Adipocyte (in vitro differentiated cells): ENCODE measurements around the gene PREX1.
"Not testable (repeated sequence)": the region's sequence is repeated elsewhere in the genome, so short reads cannot be mapped to it uniquely, and the experiment has no call there.

Experiments used
- DNase-seq: peaks from one replicate; pipeline ENCODE4 v3.0.0-alpha.2; 2015; ENCODE audit warnings: low read depth
- H3K27me3 ChIP-seq: replicated peaks from 2 replicates; pipeline ENCODE4 v1.7.0; 2013; ENCODE audit warnings: mild to moderate bottlenecking, low read length, moderate library complexity; ENCODE audit not compliant: control insufficient read depth, insufficient read depth
- H3K36me3 ChIP-seq: 2 replicates; pipeline ENCODE4 v1.7.0; 2013; ENCODE audit warnings: low read length, mild to moderate bottlenecking, moderate library complexity; ENCODE audit not compliant: control insufficient read depth, insufficient read depth, severe bottlenecking
- H3K4me1 ChIP-seq: 2 replicates; pipeline ENCODE4 v1.7.0; 2013; ENCODE audit warnings: mild to moderate bottlenecking, low read length, moderate library complexity; ENCODE audit not compliant: control insufficient read depth, insufficient read depth
- H3K4me3 ChIP-seq: 2 replicates; pipeline ENCODE4 v1.7.0; 2013; ENCODE audit warnings: mild to moderate bottlenecking, low read length, moderate library complexity
- H3K9ac ChIP-seq: 2 replicates; pipeline ENCODE4 v1.7.0; 2013; ENCODE audit warnings: mild to moderate bottlenecking, low read length, moderate library complexity
- H3K9me3 ChIP-seq: 2 replicates; pipeline ENCODE4 v1.7.0; 2013; ENCODE audit warnings: mild to moderate bottlenecking, low read length, moderate library complexity; ENCODE audit not compliant: control insufficient read depth

The PREX1 gene

GRCh38 chr20:48758206-48758820 is 69.5 kb downstream of the PREX1 start:
- no peaks in the 10 kb centered on the region for H3K4me1 ChIP-seq
- no peak overlapping the region for H3K4me3 ChIP-seq
- peaks cover 7% of the 10 kb centered on the region for H3K9me3 ChIP-seq
- H3K36me3 ChIP-seq: no peaks in the 10 kb centered on the region
- H3K9ac ChIP-seq: no peak overlapping the region
- peaks cover 15% of the 10 kb centered on the region for H3K27me3 ChIP-seq
- DNase-seq: no peak

GRCh38 chr20:48756774-48757173 is 71.0 kb downstream of the PREX1 start:
- peaks cover 28% of the 10 kb centered on the region for H3K27me3 ChIP-seq
- not testable (repeated sequence) for H3K9me3 ChIP-seq, DNase-seq

GRCh38 chr20:48754292-48754691 is 73.5 kb downstream of the PREX1 start:
- Histone ChIP-seq H3K9ac (no peak overlapping the region), H3K9me3 (peaks cover 7% of the 10 kb centered on the region), H3K4me1 (no peaks in the 10 kb centered on the region), H3K4me3 (no peak overlapping the region), H3K27me3 (peaks cover 35% of the 10 kb centered on the region), H3K36me3 (no peaks in the 10 kb centered on the region)
- DNase-seq: no peak

More at GRCh38 chr20:48756774-48757173, 71.0 kb downstream of the PREX1 start:
- H3K4me1 ChIP-seq, H3K36me3 ChIP-seq, H3K9ac ChIP-seq, H3K4me3 ChIP-seq: not testable (repeated sequence)

GRCh38 chr20:48752963-48753362 is 74.8 kb downstream of the PREX1 start:
- H3K36me3 ChIP-seq: no peaks in the 10 kb centered on the region
- no peaks in the 10 kb centered on the region for H3K4me1 ChIP-seq
- H3K9me3 ChIP-seq: peaks cover 7% of the 10 kb centered on the region
- no peak for DNase-seq
- H3K9ac ChIP-seq: no peak overlapping the region
- peaks cover 34% of the 10 kb centered on the region for H3K27me3 ChIP-seq
- H3K4me3 ChIP-seq: no peak overlapping the region

- no peaks in the 10 kb centered on the region for H3K4me1 ChIP-seq
- no peaks in the 10 kb centered on the region for H3K36me3 ChIP-seq
- peaks cover 30% of the 10 kb centered on the region for H3K27me3 ChIP-seq
- peaks cover 7% of the 10 kb centered on the region for H3K9me3 ChIP-seq
- H3K9ac ChIP-seq: no peak overlapping the region
- H3K4me3 ChIP-seq: no peak overlapping the region
- no peak for DNase-seq
These were observed 75.9 kb downstream of the PREX1 start for GRCh38 chr20:48751871-48752270.

- H3K4me3 ChIP-seq: no peak overlapping the region
- no peak for DNase-seq
- peaks cover 7% of the 10 kb centered on the region for H3K9me3 ChIP-seq
These were observed 76.7 kb downstream of the PREX1 start for GRCh38 chr20:48750941-48751635.

GRCh38 chr20:48750376-48750775 is 77.4 kb downstream of the PREX1 start:
- no peak overlapping the region for H3K9ac ChIP-seq
- no peaks in the 10 kb centered on the region for H3K4me1 ChIP-seq
- no peak overlapping the region for H3K4me3 ChIP-seq
- H3K9me3 ChIP-seq: peaks cover 5% of the 10 kb centered on the region
- H3K36me3 ChIP-seq: no peaks in the 10 kb centered on the region
- peaks cover 30% of the 10 kb centered on the region for H3K27me3 ChIP-seq
- no peak for DNase-seq

More at GRCh38 chr20:48750941-48751635, 76.7 kb downstream of the PREX1 start:
- H3K4me1 ChIP-seq: no peaks in the 10 kb centered on the region
- peaks cover 30% of the 10 kb centered on the region for H3K27me3 ChIP-seq
- H3K9ac ChIP-seq: no peak overlapping the region
- H3K36me3 ChIP-seq: no peaks in the 10 kb centered on the region

GRCh38 chr20:48749437-48749836 is 78.4 kb downstream of the PREX1 start:
- no peak for DNase-seq
- Histone ChIP-seq H3K27me3 (peaks cover 36% of the 10 kb centered on the region), H3K4me1 (no peaks in the 10 kb centered on the region), H3K9ac (no peak overlapping the region), H3K36me3 (no peaks in the 10 kb centered on the region), H3K4me3 (no peak overlapping the region), H3K9me3 (no peaks in the 10 kb centered on the region)

- H3K4me3 ChIP-seq: no peak overlapping the region
- no peak for DNase-seq
- no peaks in the 10 kb centered on the region for H3K9me3 ChIP-seq
- no peaks in the 10 kb centered on the region for H3K36me3 ChIP-seq
- H3K9ac ChIP-seq: no peak overlapping the region
- peaks cover 37% of the 10 kb centered on the region for H3K27me3 ChIP-seq
- H3K4me1 ChIP-seq: no peaks in the 10 kb centered on the region
These were observed 79.2 kb downstream of the PREX1 start for GRCh38 chr20:48748556-48748955.

- DNase-seq: no peak
- H3K9ac ChIP-seq: no peak overlapping the region
- no peaks in the 10 kb centered on the region for H3K4me1 ChIP-seq
- peaks cover 31% of the 10 kb centered on the region for H3K27me3 ChIP-seq
- H3K9me3 ChIP-seq: no peaks in the 10 kb centered on the region
- H3K36me3 ChIP-seq: no peaks in the 10 kb centered on the region
- H3K4me3 ChIP-seq: no peak overlapping the region
These were observed 79.9 kb downstream of the PREX1 start for GRCh38 chr20:48747840-48748414.

GRCh38 chr20:48745330-48745729 is 82.5 kb downstream of the PREX1 start:
- Histone ChIP-seq H3K4me1 (no peaks in the 10 kb centered on the region), H3K36me3 (no peaks in the 10 kb centered on the region), H3K9ac (no peak overlapping the region), H3K4me3 (no peak overlapping the region), H3K9me3 (no peaks in the 10 kb centered on the region), H3K27me3 (peaks cover 14% of the 10 kb centered on the region)
- DNase-seq: no peak
